Activated CD4-positive, CD25-positive, alpha-beta regulatory T cell treated with anti-CD3 and anti-CD28 coated beads, Interleukin-2, amount 50 U/mL, for 24 hours (primary cell): ENCODE data around the gene BPIFA2.

Experiments used
- ATAC-seq, 2 donors: fragments of 150-1000 bp; cut with Tn5 transposase; one replicate each; pipeline ENCODE4 v1.10.0; 2021; ENCODE audit warnings: mild to moderate bottlenecking in 1 of 2, moderate library complexity in 1 of 2

The BPIFA2 gene

GRCh38 chr20:33202451-33202850 lies 34.5 kb downstream of the BPIFA2 start:
- ATAC-seq, result no peak

GRCh38 chr20:33203444-33203843 lies 35.5 kb downstream of the BPIFA2 start:
- no peak for ATAC-seq

GRCh38 chr20:33209789-33210188 lies 41.8 kb downstream of the BPIFA2 start:
- ATAC-seq, result no peak

- no peak for ATAC-seq
Observed at GRCh38 chr20:33210371-33210770, 42.4 kb downstream of the BPIFA2 start.

GRCh38 chr20:33211817-33212424 lies 44.0 kb downstream of the BPIFA2 start:
- no peak for ATAC-seq

- no peak for ATAC-seq
Observed at GRCh38 chr20:33217052-33217451, 49.1 kb downstream of the BPIFA2 start, which contains the start of gene BPIFA3. BPIFA3 (plus strand) TSS chr20:33217352; CDS start chr20:33217537, 185 bp downstream.

- no peak for ATAC-seq
Observed at GRCh38 chr20:33224399-33224798, 56.4 kb downstream of the BPIFA2 start.

- no peak for ATAC-seq
Observed at GRCh38 chr20:33229843-33230242, 61.9 kb downstream of the BPIFA2 start.
